Mesendoderm (in vitro differentiated cells): ENCODE results near the gene CDKN1B.
A peak's percentile ranks its signal among the peaks of the same experiment; 100 is the strongest.
"Not testable (repeated sequence)": the region's sequence is repeated elsewhere in the genome, so short reads cannot be mapped to it uniquely, and the experiment has no call there.

Source experiments
- DNase-seq: peaks from one replicate; pipeline ENCODE4 v3.0.0; 2013
- H2AK5ac ChIP-seq: 2 replicates; pipeline ENCODE4 v1.6.1; 2013; ENCODE audit warnings: low read length, inconsistent platforms
- H2BK120ac ChIP-seq: 2 replicates; pipeline ENCODE4 v1.6.1; 2013; ENCODE audit warnings: low read depth, mild to moderate bottlenecking, low read length, moderate library complexity, mixed read lengths
- H2BK15ac ChIP-seq: replicated peaks from 2 replicates; pipeline ENCODE4 v1.6.1; 2013; ENCODE audit warnings: low read depth, mild to moderate bottlenecking, moderate library complexity
- H2BK5ac ChIP-seq: 2 replicates; pipeline ENCODE4 v1.6.1; 2013; ENCODE audit warnings: low read length, inconsistent platforms
- H3K18ac ChIP-seq: 2 replicates; pipeline ENCODE4 v1.6.1; 2013; ENCODE audit warnings: mild to moderate bottlenecking, low read length, mixed read lengths
- H3K23ac ChIP-seq: one replicate; pipeline ENCODE4 v1.6.1; 2013; ENCODE audit warnings: low read length
- H3K27ac ChIP-seq: 2 replicates; pipeline ENCODE4 v1.5.1; 2013; ENCODE audit warnings: low read depth, mild to moderate bottlenecking, inconsistent platforms, low read length, moderate library complexity
- H3K27me3 ChIP-seq: 2 replicates; pipeline ENCODE4 v1.6.1; 2013; ENCODE audit warnings: low read length, control low read depth, mild to moderate bottlenecking, inconsistent platforms; ENCODE audit not compliant: insufficient read depth, poor library complexity
- H3K36me3 ChIP-seq: 2 replicates; pipeline ENCODE4 v1.6.1; 2013; ENCODE audit warnings: low read length, inconsistent platforms; ENCODE audit not compliant: control insufficient read depth, insufficient read depth
- H3K4ac ChIP-seq: one replicate; pipeline ENCODE4 v1.6.1; 2013; ENCODE audit warnings: low read depth, mild to moderate bottlenecking, low read length, moderate library complexity
- H3K4me1 ChIP-seq: 2 replicates; pipeline ENCODE4 v1.6.1; 2013; ENCODE audit warnings: low read depth, low read length, inconsistent platforms; ENCODE audit not compliant: control insufficient read depth
- H3K4me2 ChIP-seq: 2 replicates; pipeline ENCODE4 v1.6.1; 2013; ENCODE audit warnings: low read length
- H3K4me3 ChIP-seq: 2 replicates; pipeline ENCODE4 v1.5.1; 2013; ENCODE audit warnings: mild to moderate bottlenecking, low read length
- H3K56ac ChIP-seq: one replicate; pipeline ENCODE4 v1.6.1; 2013; ENCODE audit warnings: low read length
- H3K79me1 ChIP-seq: 2 replicates; pipeline ENCODE4 v1.6.1; 2013; ENCODE audit warnings: low read length, inconsistent platforms
- H3K79me2 ChIP-seq: 2 replicates; pipeline ENCODE4 v1.6.1; 2013; ENCODE audit warnings: mild to moderate bottlenecking, low read length; ENCODE audit not compliant: control insufficient read depth, insufficient read depth
- H3K9ac ChIP-seq: 2 replicates; pipeline ENCODE4 v1.6.1; 2013; ENCODE audit warnings: low read length, inconsistent platforms
- H4K5ac ChIP-seq: one replicate; pipeline ENCODE4 v1.6.1; 2013; ENCODE audit warnings: low read length
- H4K8ac ChIP-seq: one replicate; pipeline ENCODE4 v1.6.1; 2013; ENCODE audit warnings: low read depth, mild to moderate bottlenecking, control low read depth, low read length, moderate library complexity
- WGBS: extraction: QIAGEN DNeasy Blood & Tissue Kit; methylation state at CpG from one replicate; pipeline ENCODE4 v1.1.7; 2013; ENCODE audit warnings: low lambda C conversion rate, missing lambda C conversion rate; ENCODE audit not compliant: insufficient coverage; ENCODE audit errors: extremely low coverage; 5-methylcytosine and 5-hydroxymethylcytosine counted together

CDKN1B gene

GRCh38 chr12:12734561-12735071 is 17.4 kb downstream of the CDKN1B start:
- Histone ChIP-seq H3K4me2 (no peak overlapping the region), H3K23ac (no peak overlapping the region), H3K4me1 (no peaks in the 10 kb centered on the region), H3K4ac (no peak overlapping the region), H2BK5ac (no peak overlapping the region), H3K9ac (no peak overlapping the region), H4K5ac (no peak overlapping the region), H3K27ac (no peak overlapping the region), H3K79me2 (no peaks in the 10 kb centered on the region), H3K27me3 (no peaks in the 10 kb centered on the region), H3K4me3 (no peak overlapping the region), H4K8ac (no peak overlapping the region), H2BK15ac (no peak overlapping the region), H3K56ac (no peak overlapping the region), H2BK120ac (no peak overlapping the region), H3K36me3 (no peaks in the 10 kb centered on the region), H3K79me1 (no peaks in the 10 kb centered on the region), H3K18ac (no peak overlapping the region), H2AK5ac (no peak overlapping the region)
- no CpG with 5 or more reads among the region's 8 CpGs for WGBS
- DNase-seq: no peak

- Histone ChIP-seq H3K79me2 (no peaks in the 10 kb centered on the region), H3K4ac (no peak overlapping the region), H3K4me2 (no peak overlapping the region), H2AK5ac (no peak overlapping the region), H3K27me3 (no peaks in the 10 kb centered on the region), H2BK120ac (no peak overlapping the region), H2BK15ac (no peak overlapping the region), H3K79me1 (no peaks in the 10 kb centered on the region), H3K4me3 (no peak overlapping the region), H3K23ac (no peak overlapping the region), H3K27ac (no peak overlapping the region), H2BK5ac (no peak overlapping the region), H3K36me3 (no peaks in the 10 kb centered on the region), H4K8ac (no peak overlapping the region), H3K56ac (no peak overlapping the region), H3K4me1 (no peaks in the 10 kb centered on the region), H4K5ac (no peak overlapping the region), H3K9ac (no peak overlapping the region), H3K18ac (no peak overlapping the region)
- WGBS: no CpG with 5 or more reads among the region's 1 CpG
- DNase-seq: no peak
Measured at GRCh38 chr12:12735301-12735700, 18.1 kb downstream of the CDKN1B start.

GRCh38 chr12:12736759-12737676 is 19.9 kb downstream of the CDKN1B start:
- Histone ChIP-seq H3K4ac (no peak overlapping the region), H3K4me1 (no peaks in the 10 kb centered on the region), H3K23ac (no peak overlapping the region), H3K4me2 (no peak overlapping the region), H2BK120ac (no peak overlapping the region), H2BK5ac (no peak overlapping the region), H2AK5ac (no peak overlapping the region), H3K18ac (no peak overlapping the region), H3K27me3 (no peaks in the 10 kb centered on the region), H3K27ac (no peak overlapping the region), H4K5ac (no peak overlapping the region), H3K9ac (no peak overlapping the region), H3K79me1 (no peaks in the 10 kb centered on the region), H2BK15ac (no peak overlapping the region), H3K79me2 (no peaks in the 10 kb centered on the region), H3K36me3 (no peaks in the 10 kb centered on the region), H4K8ac (no peak overlapping the region), H3K56ac (peak overlapping the region; percentile 52), H3K4me3 (no peak overlapping the region)
- peak; percentile 35 for DNase-seq
- WGBS: no CpG with 5 or more reads among the region's 9 CpGs

DNA sequence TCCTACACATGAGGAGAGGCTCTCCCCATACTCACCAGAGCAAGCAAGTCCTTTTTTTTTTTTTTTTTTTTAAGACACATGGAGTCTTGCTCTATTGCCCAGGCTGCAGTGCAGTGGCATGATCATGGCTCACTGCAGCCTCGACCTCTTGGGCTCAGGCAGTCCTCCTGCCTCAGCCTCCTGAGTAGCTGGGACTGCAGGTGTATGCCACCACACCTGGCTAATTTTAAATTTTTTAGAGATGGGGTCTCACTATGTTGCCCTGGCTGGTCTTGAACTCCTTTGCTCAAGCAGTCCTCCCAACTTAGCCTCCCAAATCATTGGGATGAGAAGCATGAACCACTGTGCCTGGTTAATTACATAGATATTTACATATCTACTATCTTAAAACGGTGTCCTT is 21.0 kb downstream of the CDKN1B start:
- H3K9ac ChIP-seq, H4K5ac ChIP-seq, H2BK120ac ChIP-seq, H2AK5ac ChIP-seq, H2BK5ac ChIP-seq, DNase-seq, H3K4me1 ChIP-seq, H3K18ac ChIP-seq, H3K36me3 ChIP-seq, H3K4ac ChIP-seq, H3K23ac ChIP-seq, H3K27me3 ChIP-seq, H3K4me3 ChIP-seq, H2BK15ac ChIP-seq, H3K79me1 ChIP-seq, H3K56ac ChIP-seq, H3K79me2 ChIP-seq, H3K27ac ChIP-seq, H3K4me2 ChIP-seq, H4K8ac ChIP-seq: not testable (repeated sequence)
- WGBS: no CpG with 5 or more reads among the region's 2 CpGs

- H3K4ac ChIP-seq: no peak overlapping the region
- H2AK5ac ChIP-seq: no peak overlapping the region
- WGBS: no CpG with 5 or more reads among the region's 3 CpGs
- H4K5ac ChIP-seq: no peak overlapping the region
- H3K79me1 ChIP-seq: no peaks in the 10 kb centered on the region
- H2BK15ac ChIP-seq: no peak overlapping the region
- no peak overlapping the region for H3K4me2 ChIP-seq
- no peak overlapping the region for H3K27ac ChIP-seq
- no peak for DNase-seq
- no peaks in the 10 kb centered on the region for H3K27me3 ChIP-seq
- no peak overlapping the region for H3K9ac ChIP-seq
- no peak overlapping the region for H2BK5ac ChIP-seq
- H3K18ac ChIP-seq: no peak overlapping the region
- H2BK120ac ChIP-seq: no peak overlapping the region
- peaks cover 2% of the 10 kb centered on the region for H3K4me1 ChIP-seq
- no peak overlapping the region for H3K23ac ChIP-seq
- H4K8ac ChIP-seq: no peak overlapping the region
- H3K4me3 ChIP-seq: no peak overlapping the region
- no peaks in the 10 kb centered on the region for H3K36me3 ChIP-seq
- H3K79me2 ChIP-seq: no peaks in the 10 kb centered on the region
- H3K56ac ChIP-seq: no peak overlapping the region
Measured at GRCh38 chr12:12741660-12742059, 24.5 kb downstream of the CDKN1B start.
